OCI-LY1 (cell line): ENCODE results near the gene CACNB2.

Experiments
- EZH2 ChIP-seq: fragments of 200-600 bp; sonication (generic), shearing (Covaris generic); IDR thresholded peaks from 2 replicates; pipeline ENCODE4 v1.8.0; 2017; ENCODE audit warnings: borderline replicate concordance, mixed run types, mild to moderate bottlenecking, antibody characterized with exemption, low read length, moderate library complexity, mixed read lengths
- TF ChIP-seq, protein P1 (sequence below): fragments of 200-600 bp; sonication (generic), shearing (Covaris generic); IDR thresholded peaks from 2 replicates; pipeline ENCODE4 v1.5.1; 2017; ENCODE audit warnings: mild to moderate bottlenecking, antibody characterized with exemption, low read length, moderate library complexity, mixed read lengths

- TF ChIP-seq, protein P1, sequence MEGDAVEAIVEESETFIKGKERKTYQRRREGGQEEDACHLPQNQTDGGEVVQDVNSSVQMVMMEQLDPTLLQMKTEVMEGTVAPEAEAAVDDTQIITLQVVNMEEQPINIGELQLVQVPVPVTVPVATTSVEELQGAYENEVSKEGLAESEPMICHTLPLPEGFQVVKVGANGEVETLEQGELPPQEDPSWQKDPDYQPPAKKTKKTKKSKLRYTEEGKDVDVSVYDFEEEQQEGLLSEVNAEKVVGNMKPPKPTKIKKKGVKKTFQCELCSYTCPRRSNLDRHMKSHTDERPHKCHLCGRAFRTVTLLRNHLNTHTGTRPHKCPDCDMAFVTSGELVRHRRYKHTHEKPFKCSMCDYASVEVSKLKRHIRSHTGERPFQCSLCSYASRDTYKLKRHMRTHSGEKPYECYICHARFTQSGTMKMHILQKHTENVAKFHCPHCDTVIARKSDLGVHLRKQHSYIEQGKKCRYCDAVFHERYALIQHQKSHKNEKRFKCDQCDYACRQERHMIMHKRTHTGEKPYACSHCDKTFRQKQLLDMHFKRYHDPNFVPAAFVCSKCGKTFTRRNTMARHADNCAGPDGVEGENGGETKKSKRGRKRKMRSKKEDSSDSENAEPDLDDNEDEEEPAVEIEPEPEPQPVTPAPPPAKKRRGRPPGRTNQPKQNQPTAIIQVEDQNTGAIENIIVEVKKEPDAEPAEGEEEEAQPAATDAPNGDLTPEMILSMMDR, result no peak
- no peak for TF ChIP-seq EZH2
Observed at GRCh38 chr10:18094793-18095192, 45.4 kb upstream of the CACNB2 start.
